ENCODE data around the gene ENGASE. TPM values are rescaled to one million over a fixed set of nuclear protein-coding genes. Genes with fewer than 3 reads are reported as not detected.

Gene ENGASE, protein sequence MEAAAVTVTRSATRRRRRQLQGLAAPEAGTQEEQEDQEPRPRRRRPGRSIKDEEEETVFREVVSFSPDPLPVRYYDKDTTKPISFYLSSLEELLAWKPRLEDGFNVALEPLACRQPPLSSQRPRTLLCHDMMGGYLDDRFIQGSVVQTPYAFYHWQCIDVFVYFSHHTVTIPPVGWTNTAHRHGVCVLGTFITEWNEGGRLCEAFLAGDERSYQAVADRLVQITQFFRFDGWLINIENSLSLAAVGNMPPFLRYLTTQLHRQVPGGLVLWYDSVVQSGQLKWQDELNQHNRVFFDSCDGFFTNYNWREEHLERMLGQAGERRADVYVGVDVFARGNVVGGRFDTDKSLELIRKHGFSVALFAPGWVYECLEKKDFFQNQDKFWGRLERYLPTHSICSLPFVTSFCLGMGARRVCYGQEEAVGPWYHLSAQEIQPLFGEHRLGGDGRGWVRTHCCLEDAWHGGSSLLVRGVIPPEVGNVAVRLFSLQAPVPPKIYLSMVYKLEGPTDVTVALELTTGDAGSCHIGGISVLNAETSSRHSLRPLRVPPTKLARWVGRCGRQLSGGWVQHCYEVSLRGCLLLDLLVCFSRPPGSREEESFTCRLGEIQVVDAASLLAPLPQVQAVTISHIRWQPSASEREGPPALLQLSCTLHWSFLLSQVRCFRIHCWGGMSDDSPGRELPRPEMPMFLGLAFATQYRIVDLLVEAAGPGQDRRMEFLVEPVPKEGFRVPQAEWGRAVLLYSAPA
- total RNA-seq (2014; rRNA removed; shearing (Covaris generic)) (7.8 and 8.4 TPM in 2 replicates), polyA plus RNA-seq (2016; fragmentation: Nextera tagmentation; extraction: Ambion mirVana) (4.3 and 5.1 TPM in 2 replicates)

DNA sequence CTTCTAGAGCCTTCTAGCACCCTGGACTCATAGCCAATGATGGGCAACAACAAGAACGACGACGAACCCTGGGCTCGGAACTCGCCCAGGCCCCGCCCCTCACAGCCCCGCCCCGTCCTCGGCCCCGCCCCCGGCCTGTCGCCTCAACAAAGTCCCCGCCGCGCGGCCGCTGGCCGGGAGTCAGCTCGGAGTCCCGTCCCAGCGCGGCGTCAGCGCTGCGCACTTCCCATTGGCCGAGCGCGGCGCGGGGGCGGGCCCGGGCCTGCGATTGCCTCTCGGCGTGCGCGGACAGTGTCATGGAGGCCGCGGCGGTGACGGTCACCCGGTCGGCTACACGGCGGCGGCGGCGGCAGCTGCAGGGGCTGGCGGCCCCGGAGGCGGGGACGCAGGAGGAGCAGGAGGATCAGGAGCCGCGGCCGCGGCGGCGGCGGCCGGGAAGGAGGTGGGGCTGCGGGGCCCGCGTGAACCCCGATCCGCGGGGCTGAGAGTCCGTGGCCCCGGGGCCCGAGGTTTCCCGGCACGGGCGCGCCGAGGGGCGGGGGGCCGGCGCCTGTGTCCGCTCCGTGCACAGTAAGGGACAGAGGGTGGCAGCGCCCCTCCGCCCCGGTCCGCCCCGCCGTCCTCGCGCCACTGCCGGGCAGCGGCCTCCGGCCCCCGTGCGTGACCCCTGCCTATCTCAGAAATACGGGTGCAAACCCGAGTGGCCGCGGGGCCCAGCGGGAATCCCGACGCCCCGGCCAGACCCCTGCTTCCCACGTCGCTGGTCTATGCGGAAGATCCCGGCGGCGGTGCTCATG is at the start of gene ENGASE:
TSS of gene ENGASE (plus strand) at position 176 of the 797 bp plus-strand sequence. CDS start at position 297, 121 bp downstream.
- no peaks in the 10 kb centered on the region for H3K4me1 ChIP-seq (ENCODE audit: insufficient read depth)
- peak; percentile 97 for DNase-seq
- in situ Hi-C loops (cut with MboI): no loop called here
- H3K9me3 ChIP-seq (ENCODE audit: low read depth): no peaks in the 10 kb centered on the region
- H2AFZ ChIP-seq: peak within 1 kb of the TSS; percentile 91
- no peaks in the 10 kb centered on the region for H3F3A ChIP-seq (ENCODE audit: insufficient read depth)
- H3K36me3 ChIP-seq (ENCODE audit: low read depth): no peaks in the 10 kb centered on the region
- H3K27ac ChIP-seq: 0 out of 2 replicates have a peak within 1 kb of the TSS, but pooled peaks have one; percentile 4
- H3K9ac ChIP-seq: peak within 1 kb of the TSS; percentile 81
- no peaks in the 10 kb centered on the region for H3K27me3 ChIP-seq (replicated peaks; ENCODE audit: insufficient read depth)
- 1 to 2% methylated on average over 64 to 87 of the region's 106 CpGs for WGBS, 2 experiments (ENCODE audit: low coverage in 1 of 2, low lambda C conversion rate in 2 of 2, missing lambda C conversion rate in 2 of 2)
- H3K79me2 ChIP-seq (ENCODE audit: insufficient read depth): no peaks in the 10 kb centered on the region
- no peaks in the 10 kb centered on the region for H4K20me1 ChIP-seq (ENCODE audit: insufficient read depth)
- TF ChIP-seq EZH2 (IDR thresholded peaks at IDR 0.05; ENCODE audit: insufficient read depth, poor library complexity, severe bottlenecking): no peak
- no peak for TF ChIP-seq EZH2phosphoT487 (IDR thresholded peaks at IDR 0.05; ENCODE audit: insufficient read depth, low read depth)
- H3K4me3 ChIP-seq: peak within 1 kb of the TSS; percentile 88
- H3K9me2 ChIP-seq (ENCODE audit: insufficient read depth): no peaks in the 10 kb centered on the region
- H3K4me2 ChIP-seq (ENCODE audit: unreplicated experiment): peak within 1 kb of the TSS; percentile 85

DNA sequence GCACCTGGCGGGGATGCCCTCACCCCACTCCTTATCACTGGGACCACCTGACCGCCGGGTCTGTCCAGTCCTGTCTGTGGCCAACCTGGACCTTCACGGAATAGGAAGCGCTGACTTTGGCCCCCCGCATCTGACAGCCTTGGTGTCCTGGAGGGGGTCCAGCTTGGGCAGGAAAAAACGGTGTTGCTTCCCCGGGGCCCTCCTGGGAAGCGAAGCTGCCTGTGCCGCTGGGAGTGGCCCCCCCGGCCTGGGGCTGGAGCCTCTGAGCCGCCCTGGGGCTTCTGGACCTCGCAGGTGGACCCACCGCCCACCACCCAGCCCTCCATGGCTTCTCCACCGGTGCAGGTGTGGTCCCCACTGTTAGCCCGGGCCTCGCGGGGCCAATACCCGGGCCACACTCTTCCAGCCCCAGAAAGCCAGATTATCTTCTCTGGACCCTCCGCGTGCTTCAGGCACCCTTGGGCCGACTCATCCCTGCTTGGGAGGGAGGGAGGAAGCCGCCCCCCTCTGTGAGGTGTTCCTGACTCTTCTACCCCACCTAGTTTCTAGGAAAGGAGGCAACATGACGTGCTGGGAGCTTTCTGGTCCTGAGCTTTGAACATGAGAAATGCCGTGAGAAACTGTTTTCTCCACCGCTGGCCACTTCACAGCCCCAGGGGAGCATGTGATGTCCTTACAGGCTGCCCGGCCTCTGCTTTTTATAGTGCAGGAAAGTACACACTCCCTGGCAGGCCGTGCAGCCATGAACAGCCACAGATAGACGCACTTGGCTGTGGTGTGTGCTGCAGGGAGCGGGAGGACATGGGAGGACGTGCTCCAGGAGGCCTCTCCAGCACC is 49.5 kb upstream of the ENGASE start:
- peak overlapping the region; percentile 83 for H3K4me2 ChIP-seq (ENCODE audit: unreplicated experiment)
- peak; percentile 50 for DNase-seq
- in situ Hi-C loops (cut with MboI): no loop called here

DNA sequence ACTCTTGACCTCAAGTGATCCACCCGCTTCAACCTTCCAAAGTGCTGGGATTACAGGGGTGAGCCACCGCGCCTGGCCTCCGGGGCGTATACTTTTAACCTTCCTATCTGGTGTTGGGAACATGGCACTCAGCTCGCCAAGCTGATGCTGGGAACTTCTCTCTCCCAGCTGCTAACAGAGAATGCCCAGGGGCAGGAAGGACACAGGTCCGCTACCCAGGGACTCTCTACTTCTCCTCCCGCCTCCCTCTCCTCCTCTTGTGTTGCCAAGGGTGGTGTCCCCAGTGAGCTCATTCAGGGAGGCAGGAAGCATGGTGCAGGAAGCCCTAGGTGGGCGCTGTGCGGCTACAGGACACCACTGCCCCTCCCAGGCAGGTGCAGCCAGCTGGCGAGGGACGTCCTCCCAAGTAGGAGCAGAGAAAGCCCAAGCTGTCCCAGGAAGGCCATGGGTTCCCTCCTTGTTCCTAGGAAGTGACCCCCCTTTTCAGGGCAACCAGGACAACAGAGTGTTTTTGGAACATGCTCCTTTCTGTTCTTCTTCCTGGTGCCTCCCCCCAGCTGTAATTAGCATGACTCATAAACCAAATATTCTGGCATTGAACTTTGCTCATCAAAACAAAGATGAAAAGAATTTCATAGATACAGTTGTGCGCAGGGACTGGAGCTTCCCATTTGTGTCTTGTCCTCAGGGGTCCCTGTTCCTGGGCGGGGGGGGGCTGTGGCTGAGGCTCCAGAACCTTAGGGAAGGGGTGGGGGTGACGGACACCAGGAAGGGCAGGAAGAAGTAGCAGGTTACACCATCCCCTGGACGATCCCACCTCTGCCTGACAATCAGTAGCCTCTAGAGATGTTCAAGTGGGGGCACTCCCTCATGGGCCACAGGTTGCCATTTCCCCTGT is 48.0 kb upstream of the ENGASE start:
- no peaks in the 10 kb centered on the region for H3K9me3 ChIP-seq (ENCODE audit: low read depth)
- peak; percentile 73 for DNase-seq
- H3K4me3 ChIP-seq: peak overlapping the region; percentile 34; the same call in 1 of the 2 replicates
- 0 out of 2 replicates have a peak overlapping the region, but pooled peaks have one; percentile 1 for H3K9ac ChIP-seq
- no peaks in the 10 kb centered on the region for H3K36me3 ChIP-seq (ENCODE audit: low read depth)
- in situ Hi-C loops (cut with MboI): no loop called here
- no peaks in the 10 kb centered on the region for H3K79me2 ChIP-seq (ENCODE audit: insufficient read depth)
- H3K4me2 ChIP-seq (ENCODE audit: unreplicated experiment): peak overlapping the region; percentile 56
- TF ChIP-seq EZH2phosphoT487 (IDR thresholded peaks at IDR 0.05; ENCODE audit: insufficient read depth, low read depth): no peak
- no peak for TF ChIP-seq EZH2 (IDR thresholded peaks at IDR 0.05; ENCODE audit: insufficient read depth, poor library complexity, severe bottlenecking)
- 0 out of 2 replicates have a peak, but pooled peaks cover 4% of the 10 kb centered on the region for H3F3A ChIP-seq (ENCODE audit: insufficient read depth)
- H4K20me1 ChIP-seq (ENCODE audit: insufficient read depth): no peaks in the 10 kb centered on the region
- WGBS, 2 experiments (ENCODE audit: low coverage in 1 of 2, low lambda C conversion rate in 2 of 2, missing lambda C conversion rate in 2 of 2): 31 to 41% methylated on average over 16 of the region's 16 CpGs
- H3K4me1 ChIP-seq (ENCODE audit: insufficient read depth): peaks cover 39% of the 10 kb centered on the region
- H2AFZ ChIP-seq: no peak overlapping the region
- H3K9me2 ChIP-seq (ENCODE audit: insufficient read depth): no peaks in the 10 kb centered on the region
- H3K27ac ChIP-seq: no peak overlapping the region
- H3K27me3 ChIP-seq (replicated peaks; ENCODE audit: insufficient read depth): no peaks in the 10 kb centered on the region

More for the DNA sequence above, 49.5 kb upstream of the ENGASE start:
- Histone ChIP-seq H3K36me3 (ENCODE audit: low read depth) (no peaks in the 10 kb centered on the region), H3K4me3 (peak overlapping the region; percentile 89), H3K27me3 (replicated peaks; ENCODE audit: insufficient read depth) (no peaks in the 10 kb centered on the region), H4K20me1 (ENCODE audit: insufficient read depth) (no peaks in the 10 kb centered on the region), H3K79me2 (ENCODE audit: insufficient read depth) (no peaks in the 10 kb centered on the region), H2AFZ (peak overlapping the region; percentile 93), H3K9me2 (ENCODE audit: insufficient read depth) (no peaks in the 10 kb centered on the region), H3F3A (ENCODE audit: insufficient read depth) (0 out of 2 replicates have a peak, but pooled peaks cover 9% of the 10 kb centered on the region), H3K9me3 (ENCODE audit: low read depth) (no peaks in the 10 kb centered on the region), H3K4me1 (ENCODE audit: insufficient read depth) (peaks cover 45% of the 10 kb centered on the region), H3K27ac (no peak overlapping the region), H3K9ac (peak overlapping the region; percentile 76; the same call in 1 of the 2 replicates)
- no peak for TF ChIP-seq EZH2 (IDR thresholded peaks at IDR 0.05; ENCODE audit: insufficient read depth, poor library complexity, severe bottlenecking)
- TF ChIP-seq EZH2phosphoT487 (IDR thresholded peaks at IDR 0.05; ENCODE audit: insufficient read depth, low read depth): no peak
- WGBS, 2 experiments (ENCODE audit: low coverage in 1 of 2, low lambda C conversion rate in 2 of 2, missing lambda C conversion rate in 2 of 2): 25 to 27% methylated on average over 27 to 31 of the region's 31 CpGs
